DMS 273 (cell line): ENCODE measurements around the gene VSTM2B.

Source experiments
- DNase-seq: peaks from one replicate; lab custom pipeline; 2025; ENCODE audit not compliant: unreplicated experiment; lab: John Stamatoyannopoulos, UW

The VSTM2B gene

DNA sequence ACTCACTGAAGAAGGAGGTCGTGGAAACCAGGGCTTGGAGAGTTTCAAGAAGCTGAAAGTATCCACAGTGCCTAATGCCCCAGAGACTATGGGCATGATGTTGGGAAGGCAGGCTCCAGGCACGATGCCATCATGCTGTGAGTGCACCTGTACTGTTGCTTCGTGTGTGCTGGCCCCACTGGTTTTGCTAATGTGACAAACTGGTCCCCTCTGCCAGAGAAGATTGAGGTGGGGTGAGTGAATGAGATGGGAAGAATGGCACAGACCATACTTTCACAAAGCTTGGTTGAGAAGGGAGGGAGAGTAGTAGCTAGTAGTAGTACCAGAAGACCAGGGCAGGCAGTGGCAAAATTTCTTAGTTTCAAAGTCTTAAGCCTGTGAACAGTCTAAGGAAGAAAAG is 61.3 kb downstream of the VSTM2B start:
- no peak for DNase-seq

DNA sequence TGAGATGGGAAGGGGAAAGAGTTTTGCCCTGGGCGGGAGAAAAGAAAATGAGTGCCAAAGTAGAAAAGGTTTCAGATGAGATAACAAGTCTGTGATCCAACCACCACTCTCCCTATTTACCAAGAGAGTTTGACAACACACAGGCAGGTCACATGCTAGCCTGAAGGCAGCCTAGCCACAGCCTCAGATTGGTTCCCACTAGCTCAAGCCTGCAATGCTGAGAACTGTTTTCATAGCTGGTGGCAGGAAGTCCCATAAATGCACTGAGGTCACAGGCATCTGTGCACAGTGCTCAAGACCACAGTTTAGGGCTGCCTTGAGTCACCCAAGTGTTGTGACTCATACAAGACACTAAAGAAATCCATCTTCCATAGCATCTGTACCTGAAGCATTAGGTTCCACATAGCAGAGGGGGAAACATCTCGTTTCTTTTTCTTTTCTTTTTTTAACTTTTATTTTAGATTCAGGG is 61.8 kb downstream of the VSTM2B start:
- DNase-seq, result no peak

DNA sequence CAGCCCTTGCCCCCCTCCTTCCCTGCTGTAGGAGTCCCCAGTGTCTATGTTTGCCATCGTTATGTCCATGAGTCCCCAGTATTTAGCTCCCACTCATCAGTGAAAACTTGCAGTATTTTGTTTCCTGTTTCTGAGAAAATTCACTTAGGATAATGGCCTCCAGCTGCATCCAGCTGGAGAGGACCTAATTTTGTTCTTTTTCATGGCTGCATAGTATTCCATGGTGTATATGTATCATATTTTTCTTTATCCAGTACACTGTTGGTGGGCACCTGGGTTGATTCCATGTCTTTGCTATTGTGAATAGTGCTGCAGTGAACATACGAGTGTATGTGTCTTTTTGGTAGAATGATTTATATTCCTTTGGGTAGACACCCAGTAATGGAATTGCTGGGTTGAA is 62.3 kb downstream of the VSTM2B start:
- DNase-seq, result no peak

DNA sequence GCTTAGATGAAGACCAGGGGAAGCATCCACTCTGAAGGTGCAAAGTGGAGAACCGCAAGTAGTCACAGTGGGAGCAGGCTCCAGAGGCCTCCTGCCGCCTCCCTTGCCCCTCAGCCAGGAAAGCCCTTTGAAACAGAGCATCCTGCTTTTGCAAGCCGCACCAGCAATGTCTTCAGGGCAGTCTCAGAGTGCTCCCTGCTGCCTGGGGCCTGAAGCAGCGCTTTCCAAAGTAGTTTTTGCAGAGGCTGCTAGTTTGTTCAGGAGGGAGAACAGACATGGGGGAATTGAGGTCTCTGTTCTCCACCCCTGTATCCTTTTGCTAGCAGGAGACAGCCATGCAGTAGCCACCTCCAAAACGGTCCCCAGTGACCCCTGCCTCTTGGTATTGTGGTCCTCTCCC is 64.5 kb downstream of the VSTM2B start:
- peak; percentile 11 for DNase-seq

DNA sequence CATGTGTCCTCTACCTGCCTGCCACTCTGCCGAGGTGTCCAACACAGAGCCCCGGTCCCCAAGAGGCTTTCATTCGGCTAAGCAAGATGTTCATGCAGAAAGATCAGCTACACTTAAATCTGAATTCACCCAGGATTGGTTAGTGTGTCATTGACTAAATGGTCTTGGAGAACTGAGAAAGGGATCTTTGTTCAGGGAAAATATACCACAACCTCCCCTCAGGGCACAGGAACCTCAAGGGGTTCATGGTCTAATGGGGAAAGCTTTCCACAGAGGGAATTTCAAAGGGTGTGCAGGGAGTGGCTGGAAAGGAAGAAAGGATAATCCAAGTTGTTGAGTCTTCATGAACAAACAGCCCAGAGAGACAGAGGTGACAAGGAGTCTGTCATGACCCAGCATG is 65.9 kb downstream of the VSTM2B start:
- no peak for DNase-seq

DNA sequence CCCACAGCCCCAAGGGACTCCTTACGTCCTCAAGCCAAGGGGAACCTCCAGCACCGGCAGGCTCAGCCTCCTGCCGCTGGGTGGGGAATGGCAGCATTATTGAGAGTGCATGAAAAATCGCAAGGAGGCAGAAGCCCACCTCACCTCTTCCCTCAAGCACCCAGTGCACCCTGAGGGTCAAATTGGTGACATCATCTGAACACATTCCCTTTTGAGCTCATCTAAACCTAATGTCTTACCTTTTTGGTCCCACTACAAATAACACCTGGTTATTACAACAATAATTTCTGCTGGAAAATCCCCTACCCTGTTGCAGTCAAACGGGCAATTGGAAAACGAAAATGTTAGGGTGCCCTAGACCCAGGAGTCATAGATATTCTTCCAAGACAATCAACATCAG is 68.1 kb downstream of the VSTM2B start:
- DNase-seq, result no peak

DNA sequence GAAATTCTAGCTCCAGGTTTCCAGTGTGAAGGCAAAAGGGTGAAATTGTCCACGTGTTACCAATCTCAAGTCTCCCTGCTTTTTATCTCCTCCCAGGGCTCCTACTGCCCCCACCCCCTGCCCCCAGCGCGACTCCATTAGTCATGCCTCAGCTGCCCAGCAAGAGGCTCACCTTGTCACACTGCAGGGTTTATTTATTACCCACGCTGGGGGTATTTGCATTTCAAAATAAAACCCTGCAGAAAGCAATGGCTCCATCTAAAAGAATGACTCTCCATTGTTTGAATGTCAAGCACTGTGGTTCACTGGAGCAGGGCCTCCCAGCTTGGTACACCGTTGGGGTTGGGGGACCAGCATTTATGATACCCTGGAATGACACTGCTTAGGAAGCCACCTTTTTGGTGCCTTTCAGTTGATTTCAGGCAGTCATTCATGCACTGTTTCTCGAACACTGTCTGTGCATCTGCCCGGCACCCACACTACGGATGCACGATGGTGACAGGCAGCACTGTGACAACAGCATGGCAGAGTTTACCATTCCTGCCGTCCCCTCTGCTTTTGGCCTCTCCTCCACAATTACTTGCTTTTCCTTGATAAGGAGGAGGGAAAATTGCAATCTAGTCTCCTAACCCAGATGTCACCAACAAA is 70.4 kb downstream of the VSTM2B start:
- DNase-seq, result no peak

DNA sequence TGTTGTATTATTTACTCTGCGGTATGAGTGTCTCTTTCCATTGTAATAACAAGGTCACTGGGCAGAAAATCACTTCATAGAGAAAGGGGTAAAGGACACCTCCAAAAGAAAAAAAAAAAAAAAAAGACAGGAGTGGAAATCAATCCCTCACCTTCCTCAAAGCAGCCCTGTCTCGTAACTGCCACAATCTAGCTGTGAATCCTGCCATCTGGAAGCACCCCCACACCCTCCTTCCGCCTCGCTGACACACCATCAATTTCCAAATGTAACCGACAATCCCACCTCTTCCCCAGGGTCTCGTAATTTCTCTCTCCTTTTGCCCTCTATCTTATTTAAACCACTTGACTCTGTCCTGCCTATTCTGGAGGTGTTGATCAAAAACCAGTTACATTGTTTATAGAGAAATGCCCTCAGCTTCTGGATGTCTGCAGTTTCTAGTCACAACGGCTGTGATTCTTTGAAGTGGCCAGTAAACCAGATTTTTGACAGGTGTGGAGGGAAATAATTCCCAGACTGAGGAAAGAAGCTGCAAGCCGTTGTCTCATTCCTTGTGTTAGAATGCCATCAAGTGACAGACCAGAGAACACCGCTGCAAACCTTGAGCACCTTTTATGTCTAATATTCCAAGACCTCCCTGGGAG is 71.2 kb downstream of the VSTM2B start:
- DNase-seq, result peak; percentile 74

DNA sequence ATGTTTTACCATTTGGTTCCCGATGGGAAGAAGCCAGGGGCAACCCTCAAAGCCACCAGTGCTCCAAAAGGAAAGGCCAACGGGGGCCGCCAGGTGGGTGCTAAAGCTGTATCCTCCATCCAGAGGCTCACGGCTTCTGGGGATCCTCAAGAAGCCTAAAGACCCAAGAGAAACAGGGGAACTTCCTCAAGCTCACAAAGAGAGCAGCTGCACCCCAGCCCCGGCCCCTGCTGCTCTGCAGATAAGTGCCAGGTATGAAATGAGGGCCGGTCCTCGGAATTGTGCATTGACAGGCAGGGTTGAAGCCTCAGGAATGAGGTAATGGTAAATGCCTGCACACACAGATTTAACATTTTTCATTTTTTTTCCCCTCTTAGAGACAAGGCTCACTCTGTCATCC is 72.2 kb downstream of the VSTM2B start:
- DNase-seq, result no peak

DNA sequence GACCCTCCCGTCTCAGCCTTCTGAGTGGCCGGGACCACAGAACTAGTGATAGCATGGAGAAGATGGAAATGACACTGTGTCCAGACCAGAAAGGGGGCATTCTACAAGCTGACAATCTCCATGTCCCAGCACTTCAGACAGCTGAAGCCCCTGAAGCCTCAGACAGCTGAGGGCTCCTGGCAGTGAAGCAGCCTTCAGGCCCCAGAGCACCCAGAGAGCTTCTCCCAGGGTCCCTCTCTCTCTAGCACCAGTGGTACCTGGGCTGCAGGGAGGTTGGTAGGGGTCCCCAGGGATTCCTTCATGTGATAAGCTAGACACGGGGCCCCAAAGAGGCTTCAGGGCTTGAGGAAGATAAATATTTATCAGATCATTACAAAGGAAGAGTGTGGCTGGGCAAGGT is 72.7 kb downstream of the VSTM2B start:
- DNase-seq, result no peak

DNA sequence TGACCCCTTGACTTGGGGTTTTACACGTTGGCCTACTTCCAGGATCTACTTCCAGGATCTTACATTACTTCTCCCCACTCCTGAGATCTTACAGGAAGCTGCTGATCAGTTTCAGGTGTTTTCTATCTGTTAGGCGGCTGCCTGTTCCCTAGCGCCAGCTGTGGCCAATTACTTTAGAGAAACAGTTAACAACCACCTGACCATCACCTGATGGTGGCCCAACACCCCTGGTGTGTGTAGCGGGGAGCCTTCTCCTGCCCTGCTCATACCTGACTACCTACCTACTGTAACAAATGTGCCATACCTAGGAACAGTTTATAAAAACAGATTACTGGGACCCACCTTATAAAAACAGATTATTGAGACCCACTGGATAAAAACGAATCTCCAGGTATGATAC is 77.5 kb downstream of the VSTM2B start:
- DNase-seq, result no peak

DNA sequence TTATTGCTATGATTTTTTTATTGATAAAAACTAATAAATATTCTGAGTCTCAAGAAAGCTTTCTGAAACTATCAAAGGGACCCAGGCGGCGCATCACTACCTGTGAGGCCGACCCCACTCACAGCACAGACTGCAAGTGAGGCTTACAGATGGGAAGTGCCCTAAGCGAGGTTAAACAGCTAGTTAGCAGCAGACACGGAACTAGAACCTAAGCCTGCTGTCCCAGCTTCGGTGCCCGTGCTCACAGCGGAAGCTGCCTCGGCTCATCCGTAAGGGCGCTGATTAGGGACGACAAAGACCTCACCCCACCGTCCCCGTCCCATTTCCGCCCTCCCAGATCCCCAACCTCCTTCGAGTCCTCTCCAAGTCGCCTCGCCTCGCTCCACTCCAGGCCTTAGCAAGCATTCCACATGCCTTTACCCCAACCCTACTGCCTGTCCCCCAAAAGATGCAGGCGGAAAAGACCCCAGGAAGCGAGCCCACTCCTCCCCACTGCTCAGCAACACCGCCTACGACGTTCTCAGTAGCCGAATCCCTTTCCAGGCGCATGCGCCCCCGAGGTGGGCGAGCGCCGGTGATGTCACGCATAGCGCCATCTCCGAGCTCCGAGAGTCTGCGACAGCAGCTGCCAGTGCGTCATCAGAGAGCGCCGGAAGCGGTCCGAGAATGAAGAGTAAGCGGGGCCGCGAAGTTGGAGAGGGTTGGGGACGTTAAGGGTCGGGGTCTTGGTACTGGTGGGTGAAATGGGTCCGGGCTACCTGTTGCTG is 80.0 kb downstream of the VSTM2B start, which contains the start of gene POP4:
POP4 (plus strand) TSS at position 631 of the 767 bp plus-strand sequence; CDS start at position 667, 36 bp downstream.
- DNase-seq, result peak; percentile 99

DNA sequence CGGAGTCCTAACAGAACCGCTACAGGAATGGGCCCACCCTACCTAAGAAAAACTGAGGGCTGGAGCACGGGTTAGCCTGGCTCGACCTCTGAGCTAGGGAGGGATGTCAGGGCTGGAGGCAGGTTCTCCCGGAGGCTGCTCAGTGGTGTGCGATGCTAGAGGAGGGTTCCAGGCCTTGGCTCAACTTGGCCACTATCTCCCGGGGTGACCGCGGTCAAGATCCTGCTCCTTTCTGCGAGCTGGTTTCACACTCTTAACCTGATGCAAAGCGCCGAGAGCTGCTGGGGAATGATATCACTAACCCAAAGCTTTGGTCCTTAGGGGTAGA is 80.6 kb downstream of the VSTM2B start:
- no peak for DNase-seq

DNA sequence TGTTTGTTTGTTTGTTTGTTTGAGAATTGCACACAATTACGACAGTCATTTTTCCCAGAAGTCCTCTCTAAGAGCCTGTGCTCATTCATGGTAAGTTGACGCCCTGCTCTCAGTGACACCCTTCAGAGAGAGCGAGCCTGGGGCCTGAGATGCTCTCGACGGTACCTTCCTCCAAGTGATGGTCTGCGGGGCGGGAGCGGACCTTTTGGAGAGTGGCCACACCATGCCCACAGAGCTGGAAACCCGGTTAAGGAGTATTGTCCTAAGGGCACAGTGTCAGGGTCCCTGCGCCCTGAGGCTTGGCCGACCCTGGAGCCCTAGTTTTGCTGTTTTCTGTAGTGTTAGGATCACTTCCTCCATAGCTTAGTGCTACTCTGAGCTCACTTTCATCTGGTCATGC is 83.8 kb downstream of the VSTM2B start:
- DNase-seq, result no peak

DNA sequence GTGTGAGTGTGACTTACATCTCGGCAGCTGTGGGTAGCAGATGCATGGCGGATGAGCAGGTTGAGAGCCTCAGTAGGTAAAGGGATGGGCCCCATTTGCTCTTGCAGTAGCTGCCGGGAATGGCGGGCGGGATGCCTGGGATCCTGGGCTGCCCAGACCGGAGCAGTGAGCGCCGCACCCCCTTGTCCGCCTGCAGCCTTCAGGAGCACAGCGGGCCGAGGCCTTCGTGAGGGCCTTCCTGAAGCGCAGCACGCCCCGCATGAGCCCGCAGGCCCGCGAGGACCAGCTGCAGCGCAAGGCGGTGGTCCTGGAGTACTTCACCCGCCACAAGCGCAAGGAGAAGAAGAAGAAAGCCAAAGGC is 84.4 kb downstream of the VSTM2B start:
- DNase-seq, result no peak

DNA sequence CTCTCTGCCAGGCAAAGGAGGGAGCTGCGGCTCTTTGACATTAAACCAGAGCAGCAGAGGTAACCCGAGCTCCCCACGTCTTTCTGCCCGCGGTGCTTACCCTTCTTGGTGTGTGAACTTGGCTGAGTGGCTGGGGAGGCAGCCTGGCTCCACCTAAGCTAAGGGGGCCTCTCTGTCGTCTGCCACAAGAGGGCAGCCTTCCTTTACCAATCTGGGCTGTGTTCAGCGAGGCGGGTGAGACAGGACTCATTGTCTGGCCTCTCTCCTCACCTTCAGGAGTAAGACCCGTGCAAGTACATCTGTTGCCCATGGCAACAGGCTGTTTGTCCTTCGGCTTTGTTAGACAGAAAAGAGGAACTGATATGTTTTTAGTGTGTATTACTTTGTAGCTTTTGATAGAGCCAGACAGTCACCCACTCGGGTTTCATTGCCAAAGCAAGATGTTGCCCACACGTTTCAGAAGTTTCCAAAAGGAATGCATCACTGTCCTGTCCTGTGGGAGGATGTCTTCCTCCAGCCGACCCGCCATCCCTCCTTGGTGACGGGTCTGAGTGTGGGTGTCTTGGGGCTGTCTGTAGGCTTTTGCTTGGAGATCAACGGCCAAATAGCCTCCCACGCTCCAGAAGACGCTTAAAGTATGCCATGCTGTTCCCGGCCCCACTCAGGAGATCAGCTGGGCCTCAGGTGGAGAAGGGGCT is 84.9 kb downstream of the VSTM2B start:
- DNase-seq, result peak; percentile 90

DNA sequence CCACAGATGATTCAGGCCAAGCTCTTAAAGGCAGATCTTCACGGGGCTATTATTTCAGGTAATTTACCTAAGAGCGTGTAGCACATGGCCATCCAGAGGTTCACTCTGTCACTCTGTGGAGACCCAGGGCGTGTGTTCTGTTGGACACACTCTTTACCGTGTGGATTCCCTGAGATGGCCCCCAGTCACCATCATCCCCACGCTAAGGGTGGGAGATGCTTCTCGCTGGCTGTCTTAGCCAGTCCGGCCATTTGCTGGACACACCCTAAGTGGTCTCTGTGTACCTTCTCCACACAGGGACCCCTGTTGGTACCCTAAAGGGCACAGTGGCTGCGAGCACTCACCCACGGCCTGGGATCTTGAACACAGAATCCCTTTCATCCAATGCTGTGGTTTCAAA is 86.3 kb downstream of the VSTM2B start:
- no peak for DNase-seq

DNA sequence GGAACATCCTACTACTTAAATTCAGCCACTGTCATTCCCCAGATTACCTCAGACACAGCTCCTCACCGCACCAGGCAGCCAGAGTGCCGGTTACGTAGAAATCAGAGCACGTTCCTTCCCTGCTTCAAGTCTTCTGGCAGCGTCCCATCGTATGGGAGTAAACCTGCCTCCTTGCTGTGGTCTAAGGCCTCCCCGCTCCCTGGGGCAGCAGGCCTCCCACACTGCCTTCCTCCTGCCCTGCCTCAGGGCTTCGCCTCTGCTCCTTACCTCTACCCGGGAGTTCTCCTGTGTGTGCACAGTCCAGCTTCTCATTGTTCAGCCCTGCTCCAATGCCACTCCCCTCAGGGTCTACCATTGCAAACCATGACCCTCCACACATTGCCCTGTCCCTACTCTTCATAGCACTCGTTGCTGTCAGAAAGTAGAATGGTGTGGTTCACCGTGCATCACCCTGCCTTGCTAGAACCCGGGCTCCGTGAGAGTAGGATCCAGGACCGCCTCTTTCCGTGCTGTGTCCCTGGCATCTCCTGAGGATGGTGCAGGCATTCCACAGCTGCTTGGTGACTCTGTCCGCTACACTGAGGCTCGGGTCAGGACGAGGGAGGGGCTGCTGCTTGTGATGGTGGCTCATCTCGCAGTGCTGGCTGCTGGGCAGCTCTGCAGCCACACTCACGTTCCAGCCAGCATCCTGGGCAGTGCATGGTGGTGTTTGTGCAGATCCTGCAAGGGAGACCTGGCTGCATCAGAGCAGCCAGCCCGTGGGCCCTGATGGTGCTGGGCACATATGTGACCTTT is 87.2 kb downstream of the VSTM2B start:
- no peak for DNase-seq

DNA sequence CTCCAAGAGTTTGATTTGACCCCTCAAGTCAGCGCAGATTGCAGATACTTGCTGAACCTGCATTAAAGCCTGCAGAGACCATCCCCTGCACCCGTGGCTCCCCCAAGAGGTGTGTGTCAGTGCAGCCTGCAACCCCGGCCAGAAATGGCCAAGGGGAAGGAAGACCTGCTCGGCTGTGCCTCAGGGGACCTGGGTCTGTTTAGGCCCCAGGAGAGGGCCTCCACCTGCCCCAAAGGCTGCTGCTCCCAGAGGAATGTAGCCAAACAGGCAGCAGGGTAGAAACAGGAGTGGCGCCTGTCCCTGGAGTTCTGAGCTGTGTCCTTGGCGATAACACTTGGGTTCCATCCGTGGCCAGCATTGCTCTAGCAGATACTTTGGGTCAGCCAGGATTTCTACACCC is 88.3 kb downstream of the VSTM2B start:
- DNase-seq, result no peak
